ENCODE measurements around the gene STARD7. TPM values are rescaled to one million over a fixed set of nuclear protein-coding genes. Genes with fewer than 3 reads are reported as not detected.

The STARD7 gene
- total RNA-seq, 3 donors from 2014 or later: 118 to 123 (median 122) TPM

DNA sequence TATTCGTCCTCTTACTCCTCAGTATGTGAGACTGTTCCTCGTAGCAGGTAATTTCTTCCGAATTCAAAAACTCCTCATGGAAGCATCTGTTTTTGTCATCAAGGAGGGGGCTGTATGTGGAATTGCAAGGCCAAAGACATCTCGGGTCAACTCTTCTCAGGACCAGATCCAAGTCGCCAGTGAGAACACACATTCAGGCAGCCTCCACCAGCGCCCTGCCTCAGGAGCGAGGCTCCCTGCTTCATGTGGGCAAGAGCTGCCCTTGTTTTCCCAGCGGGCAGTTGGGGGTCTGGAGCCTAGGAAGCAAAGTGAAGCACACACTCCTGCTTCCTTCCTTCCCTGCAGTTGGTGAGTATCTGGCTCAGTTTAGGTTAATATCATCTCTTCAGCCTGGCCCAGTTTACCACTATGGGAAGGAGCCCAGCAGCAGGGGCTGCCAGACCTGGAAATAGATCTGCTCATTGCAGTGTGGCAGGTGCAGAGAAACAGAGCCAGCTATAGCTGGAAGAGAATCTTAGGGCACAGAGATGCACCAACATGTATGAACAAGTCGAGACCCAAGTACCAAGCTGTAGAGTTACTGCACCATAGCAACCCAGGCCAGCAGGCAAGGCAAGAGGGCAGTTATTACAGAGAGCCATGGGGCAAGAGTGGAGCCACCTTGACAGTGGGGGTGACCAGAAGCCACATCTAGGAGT is 31.9 kb upstream of the STARD7 start:
- no peaks in the 10 kb centered on the region for H3K36me3 ChIP-seq (ENCODE audit: low read depth)
- ATAC-seq (no peak), DNase-seq (no peak)
- intact Hi-C loops (cut with DNase I, micrococcal nuclease): no loop called here
- TF ChIP-seq, protein P1, sequence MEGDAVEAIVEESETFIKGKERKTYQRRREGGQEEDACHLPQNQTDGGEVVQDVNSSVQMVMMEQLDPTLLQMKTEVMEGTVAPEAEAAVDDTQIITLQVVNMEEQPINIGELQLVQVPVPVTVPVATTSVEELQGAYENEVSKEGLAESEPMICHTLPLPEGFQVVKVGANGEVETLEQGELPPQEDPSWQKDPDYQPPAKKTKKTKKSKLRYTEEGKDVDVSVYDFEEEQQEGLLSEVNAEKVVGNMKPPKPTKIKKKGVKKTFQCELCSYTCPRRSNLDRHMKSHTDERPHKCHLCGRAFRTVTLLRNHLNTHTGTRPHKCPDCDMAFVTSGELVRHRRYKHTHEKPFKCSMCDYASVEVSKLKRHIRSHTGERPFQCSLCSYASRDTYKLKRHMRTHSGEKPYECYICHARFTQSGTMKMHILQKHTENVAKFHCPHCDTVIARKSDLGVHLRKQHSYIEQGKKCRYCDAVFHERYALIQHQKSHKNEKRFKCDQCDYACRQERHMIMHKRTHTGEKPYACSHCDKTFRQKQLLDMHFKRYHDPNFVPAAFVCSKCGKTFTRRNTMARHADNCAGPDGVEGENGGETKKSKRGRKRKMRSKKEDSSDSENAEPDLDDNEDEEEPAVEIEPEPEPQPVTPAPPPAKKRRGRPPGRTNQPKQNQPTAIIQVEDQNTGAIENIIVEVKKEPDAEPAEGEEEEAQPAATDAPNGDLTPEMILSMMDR (IDR thresholded peaks at IDR 0.05): no peak
- H3K4me3 ChIP-seq: no peak overlapping the region
- H3K4me1 ChIP-seq (ENCODE audit: low read depth): no peaks in the 10 kb centered on the region
- no peaks in the 10 kb centered on the region for H3K9me3 ChIP-seq

- TF ChIP-seq, protein P1 (IDR thresholded peaks at IDR 0.05): no peak
- intact Hi-C loops (cut with DNase I, micrococcal nuclease): no loop called here
- Histone ChIP-seq H3K9me3 (no peaks in the 10 kb centered on the region), H3K4me1 (ENCODE audit: low read depth) (no peaks in the 10 kb centered on the region), H3K36me3 (ENCODE audit: low read depth) (no peaks in the 10 kb centered on the region), H3K4me3 (no peak overlapping the region)
- DNase-seq: no peak
- no peak for ATAC-seq
Observed at GRCh38 chr2:96239745-96240264, 31.2 kb upstream of the STARD7 start.

DNA sequence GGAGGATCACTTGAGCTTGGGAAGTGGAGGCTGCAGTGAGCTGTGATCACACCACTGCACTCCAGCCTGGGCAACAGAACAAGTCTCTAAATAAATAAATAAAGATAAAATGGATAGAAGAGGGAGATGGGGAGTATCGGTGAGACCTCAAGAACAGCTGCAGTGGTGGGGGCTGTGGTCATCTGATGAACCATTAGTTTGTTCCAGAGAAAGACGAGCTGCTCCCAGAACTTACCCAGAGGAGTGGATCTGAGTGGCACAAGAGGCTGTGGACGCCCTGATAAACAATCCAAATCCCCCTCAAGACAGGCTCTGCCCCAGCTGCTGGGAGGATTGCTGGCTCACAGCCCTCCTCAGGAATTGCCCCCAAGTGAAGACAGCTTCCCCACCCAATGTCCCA is 30.5 kb upstream of the STARD7 start:
- intact Hi-C loops (cut with DNase I, micrococcal nuclease): no loop called here
- ATAC-seq: no peak

DNA sequence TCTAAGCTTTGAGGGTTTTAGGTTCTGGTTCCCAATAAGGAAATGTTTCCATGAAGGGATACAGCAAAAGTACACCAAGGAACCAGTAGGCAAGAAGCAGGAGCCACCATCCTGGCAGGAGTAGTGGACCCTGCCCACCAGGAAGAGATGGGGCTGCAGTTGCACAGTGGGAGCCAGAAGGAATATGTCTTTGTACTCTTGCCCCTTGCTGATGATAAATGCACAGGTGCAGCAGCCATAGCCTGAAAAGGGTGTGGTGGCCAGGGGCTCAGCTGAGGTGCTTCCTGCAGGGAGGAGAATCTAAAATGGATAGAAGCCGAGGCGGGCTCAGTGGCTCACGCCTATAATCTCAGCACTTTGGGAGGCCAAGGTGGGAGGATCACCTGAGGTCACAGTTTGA is 29.6 kb upstream of the STARD7 start:
- TF ChIP-seq, protein P1 (IDR thresholded peaks at IDR 0.05): no peak
- peak; percentile 59 for ATAC-seq

More for the DNA sequence above, 30.5 kb upstream of the STARD7 start:
- no peaks in the 10 kb centered on the region for H3K36me3 ChIP-seq (ENCODE audit: low read depth)
- H3K4me3 ChIP-seq: no peak overlapping the region
- no peak for DNase-seq
- no peaks in the 10 kb centered on the region for H3K4me1 ChIP-seq (ENCODE audit: low read depth)
- TF ChIP-seq, protein P1 (IDR thresholded peaks at IDR 0.05): no peak
- no peaks in the 10 kb centered on the region for H3K9me3 ChIP-seq

GRCh38 chr2:96236882-96237281 is 28.3 kb upstream of the STARD7 start:
- Histone ChIP-seq H3K9me3 (no peaks in the 10 kb centered on the region), H3K4me1 (ENCODE audit: low read depth) (no peaks in the 10 kb centered on the region), H3K4me3 (no peak overlapping the region), H3K36me3 (ENCODE audit: low read depth) (no peaks in the 10 kb centered on the region)
- TF ChIP-seq, protein P1 (IDR thresholded peaks at IDR 0.05): no peak
- intact Hi-C loops (cut with DNase I, micrococcal nuclease): no loop called here
- DNase-seq (peak in 1 of 3 donors; percentile 16), ATAC-seq (peak; percentile 52)

More for the DNA sequence above, 29.6 kb upstream of the STARD7 start:
- intact Hi-C loops (cut with DNase I, micrococcal nuclease): no loop called here
- no peak for DNase-seq
- Histone ChIP-seq H3K9me3 (no peaks in the 10 kb centered on the region), H3K4me3 (no peak overlapping the region), H3K4me1 (ENCODE audit: low read depth) (no peaks in the 10 kb centered on the region), H3K36me3 (ENCODE audit: low read depth) (no peaks in the 10 kb centered on the region)
